HG02798 (cell line): ENCODE data around the gene FGD3.

Source experiments
- ATAC-seq: cut with Tn5 transposase; IDR thresholded peaks from one replicate; pipeline ENCODE4 v1.9.1; 2021; ENCODE audit warnings: mild to moderate bottlenecking; ENCODE audit not compliant: unreplicated experiment, poor library complexity

Gene FGD3

GRCh38 chr9:93025736-93026135 lies 78.4 kb downstream of the FGD3 start:
- no peak for ATAC-seq

- no peak for ATAC-seq
Measured at GRCh38 chr9:93026640-93027039, 79.3 kb downstream of the FGD3 start.

- ATAC-seq: no peak
Measured at GRCh38 chr9:93027750-93028149, 80.4 kb downstream of the FGD3 start.

- no peak for ATAC-seq
Measured at GRCh38 chr9:93028448-93029006, 81.2 kb downstream of the FGD3 start.

- no peak for ATAC-seq
Measured at GRCh38 chr9:93030642-93031628, 83.6 kb downstream of the FGD3 start.

GRCh38 chr9:93031629-93032430 lies 84.5 kb downstream of the FGD3 start:
- no peak for ATAC-seq

GRCh38 chr9:93032545-93032944 lies 85.2 kb downstream of the FGD3 start:
- ATAC-seq: no peak

- ATAC-seq: no peak
Measured at GRCh38 chr9:93033531-93033930, 86.2 kb downstream of the FGD3 start.

- no peak for ATAC-seq
Measured at GRCh38 chr9:93035106-93035660, 87.9 kb downstream of the FGD3 start.

GRCh38 chr9:93035821-93036351 lies 88.6 kb downstream of the FGD3 start:
- ATAC-seq: no peak

- ATAC-seq: no peak
Measured at GRCh38 chr9:93036887-93037475, 89.7 kb downstream of the FGD3 start.

GRCh38 chr9:93037476-93037971 lies 90.2 kb downstream of the FGD3 start:
- no peak for ATAC-seq

- no peak for ATAC-seq
Measured at GRCh38 chr9:93038918-93039317, 91.6 kb downstream of the FGD3 start.

- ATAC-seq: no peak
Measured at GRCh38 chr9:93039456-93039855, 92.1 kb downstream of the FGD3 start.

GRCh38 chr9:93039976-93040375 lies 92.7 kb downstream of the FGD3 start:
- no peak for ATAC-seq

GRCh38 chr9:93040409-93040808 lies 93.1 kb downstream of the FGD3 start:
- ATAC-seq: no peak

- ATAC-seq: no peak
Measured at GRCh38 chr9:93041108-93041802, 93.9 kb downstream of the FGD3 start.

GRCh38 chr9:93043122-93043521 lies 95.8 kb downstream of the FGD3 start:
- ATAC-seq: no peak

GRCh38 chr9:93045521-93045920 lies 98.2 kb downstream of the FGD3 start:
- no peak for ATAC-seq
